ENCODE measurements around the gene HNRNPF. TPM values are rescaled to one million over a fixed set of nuclear protein-coding genes. Genes with fewer than 3 reads are reported as not detected.

Gene HNRNPF
- total RNA-seq, 2 donors from 2014 or later = 306 to 483 TPM

GRCh38 chr10:43410345-43410744 is 1.4 kb upstream of the HNRNPF start:
- Mint-ChIP-seq H3K27me3 (no peaks in the 10 kb centered on the region), H3K4me3 (peak overlapping the region; percentile 96), H3K4me1 (no peaks in the 10 kb centered on the region), H3K27ac (peak overlapping the region; percentile 98), H3K36me3 (ENCODE audit: low read depth) (peaks cover 39% of the 10 kb centered on the region), H3K9me3 (no peaks in the 10 kb centered on the region)
- no peak for ATAC-seq (replicated peaks)

DNA sequence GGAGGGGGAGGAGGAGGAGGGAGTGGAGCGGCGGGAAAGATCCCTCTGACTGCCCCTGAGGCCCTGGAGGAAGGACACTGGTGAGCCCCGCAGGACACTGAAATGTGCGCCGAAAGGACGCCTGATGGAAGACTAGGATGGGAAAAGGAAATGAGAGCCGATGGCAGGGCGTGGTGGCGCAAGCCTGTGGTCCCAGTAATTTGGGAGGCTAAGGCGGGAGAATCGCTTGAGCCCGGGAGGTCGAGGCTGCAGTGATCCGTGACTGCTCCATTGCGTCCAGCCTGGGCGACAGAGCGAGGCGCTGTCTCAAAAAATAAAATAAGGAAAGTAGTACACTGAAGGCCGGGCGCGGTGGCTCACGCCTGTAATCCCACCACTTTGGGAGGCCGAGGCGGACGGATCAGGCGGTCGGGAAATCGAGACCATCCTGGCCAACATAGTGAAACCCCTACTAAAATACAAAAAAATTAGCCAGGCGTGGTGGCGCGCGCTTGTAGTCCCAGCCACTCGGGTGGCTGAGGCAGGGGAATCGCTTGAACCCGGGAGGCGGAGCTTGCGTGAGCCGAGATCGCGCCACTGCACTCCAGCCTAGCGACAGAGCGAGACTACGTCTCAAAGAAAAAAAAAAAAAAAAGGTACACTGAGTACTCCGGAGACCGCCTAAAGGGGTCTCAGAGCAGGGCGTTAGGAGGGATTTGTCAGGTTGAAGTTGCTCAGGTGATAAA is 561 bp upstream of the HNRNPF start:
- Mint-ChIP-seq H3K27me3 (no peaks in the 10 kb centered on the region), H3K4me1 (peaks cover 4% of the 10 kb centered on the region), H3K4me3 (peak overlapping the region; percentile 96), H3K27ac (peak overlapping the region; percentile 98), H3K36me3 (ENCODE audit: low read depth) (peaks cover 47% of the 10 kb centered on the region), H3K9me3 (no peaks in the 10 kb centered on the region)
- peak; percentile 30 for ATAC-seq (replicated peaks)

DNA sequence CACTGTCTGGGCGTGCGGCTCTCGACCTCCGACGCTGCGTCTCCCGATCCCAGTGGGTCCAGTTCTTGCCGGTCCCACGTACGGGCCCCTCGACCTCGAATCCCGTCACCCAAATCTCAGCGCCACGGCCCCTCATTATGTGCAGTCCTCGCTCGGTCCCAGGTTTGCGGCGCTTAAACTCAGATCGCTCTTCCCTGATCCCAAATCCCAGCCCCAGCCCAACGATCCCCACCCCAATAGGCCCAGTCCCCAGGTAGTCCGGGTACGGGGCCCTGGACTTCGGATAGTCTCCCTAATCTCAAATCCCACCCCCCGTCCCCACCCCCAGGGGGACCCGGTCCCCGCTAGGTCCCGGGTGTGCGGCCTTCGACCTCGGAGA is 666 bp downstream of the HNRNPF start:
- H3K36me3 Mint-ChIP-seq (ENCODE audit: low read depth) = peaks cover 59% of the 10 kb centered on the region
- H3K4me3 Mint-ChIP-seq = peak overlapping the region; percentile 96
- no peak for ATAC-seq (replicated peaks)
- H3K4me1 Mint-ChIP-seq = peaks cover 8% of the 10 kb centered on the region
- peak overlapping the region; percentile 98 for H3K27ac Mint-ChIP-seq
- H3K9me3 Mint-ChIP-seq = no peaks in the 10 kb centered on the region
- H3K27me3 Mint-ChIP-seq = no peaks in the 10 kb centered on the region

- peaks cover 13% of the 10 kb centered on the region for H3K4me1 Mint-ChIP-seq
- peak overlapping the region; percentile 98 for H3K27ac Mint-ChIP-seq
- ATAC-seq (replicated peaks) = peak; percentile 55
- peaks cover 65% of the 10 kb centered on the region for H3K36me3 Mint-ChIP-seq (ENCODE audit: low read depth)
- peak overlapping the region; percentile 96 for H3K4me3 Mint-ChIP-seq
- no peaks in the 10 kb centered on the region for H3K9me3 Mint-ChIP-seq
- no peaks in the 10 kb centered on the region for H3K27me3 Mint-ChIP-seq
These were observed 1.2 kb downstream of the HNRNPF start for GRCh38 chr10:43407576-43408330.

GRCh38 chr10:43407148-43407575 is 1.8 kb downstream of the HNRNPF start:
- peaks cover 17% of the 10 kb centered on the region for H3K4me1 Mint-ChIP-seq
- peaks cover 71% of the 10 kb centered on the region for H3K36me3 Mint-ChIP-seq (ENCODE audit: low read depth)
- H3K9me3 Mint-ChIP-seq = no peaks in the 10 kb centered on the region

DNA sequence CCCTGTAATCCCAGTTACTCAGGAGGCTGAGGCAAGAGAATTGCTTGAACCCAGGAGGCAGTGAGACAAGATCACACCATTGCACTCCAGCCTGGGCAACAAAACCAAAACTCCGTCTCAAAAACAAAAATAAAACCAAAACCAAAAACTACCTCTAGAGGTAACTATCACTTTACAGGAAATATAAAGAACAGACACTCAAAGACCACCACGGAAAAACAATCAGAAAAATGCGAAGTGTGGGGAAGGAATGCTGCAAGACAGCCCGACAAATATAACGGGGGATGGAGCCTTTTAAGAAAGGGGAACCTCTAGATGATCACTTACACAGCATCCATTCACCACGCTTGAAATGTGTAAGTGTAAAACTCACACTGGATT is 4.3 kb downstream of the HNRNPF start:
- Mint-ChIP-seq H3K36me3 (ENCODE audit: low read depth) (peaks cover 96% of the 10 kb centered on the region), H3K9me3 (no peaks in the 10 kb centered on the region), H3K27ac (peak overlapping the region; percentile 93), H3K4me1 (peaks cover 38% of the 10 kb centered on the region), H3K4me3 (peak overlapping the region; percentile 98), H3K27me3 (no peaks in the 10 kb centered on the region)
- no peak for ATAC-seq (replicated peaks)

More at GRCh38 chr10:43407148-43407575, 1.8 kb downstream of the HNRNPF start:
- ATAC-seq (replicated peaks) = peak; percentile 11
- peak overlapping the region; percentile 98 for H3K4me3 Mint-ChIP-seq
- no peaks in the 10 kb centered on the region for H3K27me3 Mint-ChIP-seq
- H3K27ac Mint-ChIP-seq = peak overlapping the region; percentile 98

DNA sequence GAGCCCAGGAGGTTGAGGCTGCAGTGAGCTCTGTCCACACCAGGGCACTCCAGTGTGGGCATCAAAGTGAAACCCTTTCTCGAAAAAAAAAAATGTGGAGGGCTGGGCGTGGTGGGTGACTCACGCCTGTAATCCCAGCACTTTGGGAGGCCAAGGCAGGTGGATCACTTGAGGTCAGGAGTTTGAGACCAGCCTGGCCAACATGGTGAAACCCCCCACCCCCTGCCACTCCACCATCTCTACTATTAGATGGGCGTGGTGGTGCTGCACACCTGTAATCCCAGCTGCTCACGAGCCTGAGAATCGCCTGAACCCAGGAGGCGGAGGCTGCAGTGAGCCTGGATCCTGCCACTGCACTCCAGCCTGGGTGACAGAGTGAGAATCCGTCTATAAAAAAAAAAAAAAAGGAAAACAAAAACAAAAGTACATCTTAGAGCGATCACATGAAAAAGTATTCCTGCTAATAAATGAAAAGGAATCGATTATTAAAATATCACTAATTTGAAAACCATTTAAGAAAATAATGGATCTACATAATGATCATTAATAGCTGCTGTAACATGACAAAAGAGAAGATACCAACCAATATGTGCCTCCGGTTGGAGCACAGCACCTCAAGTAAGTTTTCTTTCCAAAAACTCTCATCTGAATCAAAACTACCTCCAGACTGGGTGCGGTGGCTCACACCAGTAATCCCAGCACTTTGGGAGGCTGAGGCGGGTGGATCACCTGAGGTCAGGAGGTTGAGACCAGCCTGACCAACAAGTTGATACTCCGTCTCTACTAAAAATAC is 4.9 kb downstream of the HNRNPF start:
- no peak for ATAC-seq (replicated peaks)
- peaks cover 97% of the 10 kb centered on the region for H3K36me3 Mint-ChIP-seq (ENCODE audit: low read depth)
- peak overlapping the region; percentile 98 for H3K4me3 Mint-ChIP-seq
- no peaks in the 10 kb centered on the region for H3K27me3 Mint-ChIP-seq
- peak overlapping the region; percentile 93 for H3K27ac Mint-ChIP-seq
- H3K4me1 Mint-ChIP-seq = peaks cover 43% of the 10 kb centered on the region
- no peaks in the 10 kb centered on the region for H3K9me3 Mint-ChIP-seq

DNA sequence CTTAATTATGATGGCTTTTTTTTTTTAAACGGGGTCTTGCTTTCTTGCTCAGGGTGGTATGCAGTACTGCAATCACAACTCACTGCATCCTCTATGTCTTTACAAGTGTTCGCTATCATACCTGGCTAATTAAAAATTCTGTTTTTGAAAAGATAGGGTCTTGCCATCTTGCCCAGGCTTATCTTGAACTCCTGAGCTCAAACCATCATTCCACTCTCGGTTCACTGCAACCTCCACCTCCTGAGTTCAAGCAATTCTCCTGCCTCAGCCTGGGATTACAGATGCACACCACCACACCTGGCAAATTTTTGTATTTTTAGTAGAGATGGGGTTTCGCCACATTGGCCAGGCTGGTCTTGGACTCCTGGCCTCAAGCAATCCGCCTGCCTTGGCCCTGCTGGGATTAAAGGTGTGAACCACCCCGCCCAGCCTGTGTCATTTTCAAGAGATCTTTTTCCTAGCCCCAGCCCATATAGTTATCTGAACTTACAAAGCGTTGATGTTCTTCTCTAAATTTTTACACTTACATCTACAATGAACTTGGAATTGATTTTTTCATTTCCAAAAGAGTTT is 6.0 kb downstream of the HNRNPF start:
- Mint-ChIP-seq H3K27ac (peak overlapping the region; percentile 76), H3K4me1 (peaks cover 47% of the 10 kb centered on the region), H3K9me3 (no peaks in the 10 kb centered on the region), H3K36me3 (ENCODE audit: low read depth) (peaks cover 97% of the 10 kb centered on the region), H3K27me3 (no peaks in the 10 kb centered on the region), H3K4me3 (peak overlapping the region; percentile 98)
- no peak for ATAC-seq (replicated peaks)

DNA sequence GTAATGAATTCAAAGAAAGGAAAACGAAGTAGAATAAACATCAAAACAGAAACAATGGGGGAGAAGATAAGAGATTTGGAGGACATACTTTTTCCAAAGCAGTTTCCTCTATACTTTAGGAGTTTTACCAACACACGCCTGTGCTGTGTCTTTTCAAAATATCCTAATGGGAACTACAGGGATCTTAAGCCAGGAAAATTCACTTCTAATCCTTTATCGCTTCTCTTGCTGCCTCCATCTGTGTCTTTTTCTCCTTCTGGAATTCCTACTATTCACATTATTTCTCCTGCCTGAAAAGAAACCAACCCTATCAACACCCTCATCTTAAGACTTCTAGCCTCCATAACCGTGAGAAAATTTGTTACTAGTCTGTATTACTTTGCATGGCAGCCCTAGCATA is 6.8 kb downstream of the HNRNPF start:
- Mint-ChIP-seq H3K4me3 (peak overlapping the region; percentile 98), H3K27ac (peak overlapping the region; percentile 84), H3K36me3 (ENCODE audit: low read depth) (peaks cover 97% of the 10 kb centered on the region), H3K9me3 (no peaks in the 10 kb centered on the region), H3K4me1 (peaks cover 47% of the 10 kb centered on the region), H3K27me3 (no peaks in the 10 kb centered on the region)
- ATAC-seq (replicated peaks) = no peak

GRCh38 chr10:43401627-43402026 is 7.4 kb downstream of the HNRNPF start:
- peaks cover 47% of the 10 kb centered on the region for H3K4me1 Mint-ChIP-seq
- H3K36me3 Mint-ChIP-seq (ENCODE audit: low read depth) = peaks cover 99% of the 10 kb centered on the region
- H3K27ac Mint-ChIP-seq = peak overlapping the region; percentile 84
- H3K9me3 Mint-ChIP-seq = no peaks in the 10 kb centered on the region
- H3K27me3 Mint-ChIP-seq = no peaks in the 10 kb centered on the region
- peak overlapping the region; percentile 98 for H3K4me3 Mint-ChIP-seq
- no peak for ATAC-seq (replicated peaks)

DNA sequence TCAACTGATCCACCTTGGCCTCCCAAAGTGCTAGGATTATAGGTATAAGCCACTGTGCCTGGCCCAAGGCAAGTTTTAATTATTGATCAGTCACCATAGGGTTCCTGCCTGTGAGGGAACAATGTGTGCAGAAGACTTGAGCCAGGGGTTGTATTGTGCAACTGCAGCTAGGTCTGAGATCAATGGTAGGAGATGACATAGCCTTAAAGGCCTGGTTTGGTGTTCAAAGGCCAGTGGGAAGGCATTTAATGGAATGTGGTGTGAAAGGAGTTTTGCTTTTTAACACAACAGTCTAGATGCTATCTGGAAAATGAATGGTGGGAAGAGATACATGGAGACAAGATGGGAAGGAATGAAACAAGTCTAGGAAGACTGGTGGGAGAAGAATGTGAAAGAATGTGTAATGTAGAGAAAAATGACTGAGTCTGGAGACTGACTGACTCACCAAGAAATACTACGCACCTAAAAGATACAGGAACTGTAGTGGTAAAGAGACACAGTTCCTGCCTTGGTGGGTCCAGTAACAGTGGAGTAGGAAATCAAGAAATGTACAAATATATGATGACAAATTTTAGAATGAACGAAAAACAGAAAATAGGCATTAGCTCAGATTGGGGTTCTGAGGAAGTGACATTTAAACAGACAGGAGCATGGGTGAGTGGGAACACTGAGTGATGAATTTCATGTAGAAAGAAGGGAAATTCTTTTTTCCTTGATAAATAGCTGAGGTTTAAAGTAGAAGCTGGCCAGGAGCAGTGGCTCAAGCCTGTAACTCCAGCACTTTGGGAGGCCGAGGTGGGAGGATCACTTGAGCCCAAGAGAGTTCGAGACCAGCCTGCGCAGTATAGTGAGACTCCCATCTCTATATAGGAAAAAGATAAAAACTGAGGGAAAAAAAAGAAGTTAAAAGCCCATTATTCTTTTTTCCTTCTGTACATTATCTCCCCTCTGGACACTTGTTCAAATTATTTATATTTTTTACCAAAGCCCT is 9.4 kb downstream of the HNRNPF start:
- peaks cover 53% of the 10 kb centered on the region for H3K4me1 Mint-ChIP-seq
- H3K36me3 Mint-ChIP-seq (ENCODE audit: low read depth) = peaks cover 99% of the 10 kb centered on the region
- no peaks in the 10 kb centered on the region for H3K27me3 Mint-ChIP-seq
- peak overlapping the region; percentile 98 for H3K4me3 Mint-ChIP-seq
- H3K9me3 Mint-ChIP-seq = no peaks in the 10 kb centered on the region
- peak overlapping the region; percentile 84 for H3K27ac Mint-ChIP-seq
- peak; percentile 64 for ATAC-seq (replicated peaks)

GRCh38 chr10:43398939-43399319 is 10.1 kb downstream of the HNRNPF start:
- no peaks in the 10 kb centered on the region for H3K27me3 Mint-ChIP-seq
- peaks cover 52% of the 10 kb centered on the region for H3K4me1 Mint-ChIP-seq
- peak overlapping the region; percentile 98 for H3K4me3 Mint-ChIP-seq
- no peaks in the 10 kb centered on the region for H3K9me3 Mint-ChIP-seq
- H3K27ac Mint-ChIP-seq = peak overlapping the region; percentile 89
- no peak for ATAC-seq (replicated peaks)
- peaks cover 99% of the 10 kb centered on the region for H3K36me3 Mint-ChIP-seq (ENCODE audit: low read depth)

- ATAC-seq (replicated peaks) = peak; percentile 79
- H3K4me3 Mint-ChIP-seq = peak overlapping the region; percentile 98
- peaks cover 99% of the 10 kb centered on the region for H3K36me3 Mint-ChIP-seq (ENCODE audit: low read depth)
- H3K4me1 Mint-ChIP-seq = peaks cover 54% of the 10 kb centered on the region
- H3K27me3 Mint-ChIP-seq = no peaks in the 10 kb centered on the region
- peak overlapping the region; percentile 89 for H3K27ac Mint-ChIP-seq
- no peaks in the 10 kb centered on the region for H3K9me3 Mint-ChIP-seq
These were observed 11.9 kb downstream of the HNRNPF start for GRCh38 chr10:43396928-43397624.

Data from activated T-helper 17 cell treated with anti-CD3 and anti-CD28 coated beads, Interleukin-2, amount 50 U/mL, for 72 hours (primary cell).